ENCODE measurements around the gene CDH4.

Gene CDH4

GRCh38 chr20:61593516-61593915 is 341.5 kb downstream of the CDH4 start:
- DNase-seq = no peak

- DNase-seq = no peak
Observed at GRCh38 chr20:61594198-61594597, 342.1 kb downstream of the CDH4 start.

DNA sequence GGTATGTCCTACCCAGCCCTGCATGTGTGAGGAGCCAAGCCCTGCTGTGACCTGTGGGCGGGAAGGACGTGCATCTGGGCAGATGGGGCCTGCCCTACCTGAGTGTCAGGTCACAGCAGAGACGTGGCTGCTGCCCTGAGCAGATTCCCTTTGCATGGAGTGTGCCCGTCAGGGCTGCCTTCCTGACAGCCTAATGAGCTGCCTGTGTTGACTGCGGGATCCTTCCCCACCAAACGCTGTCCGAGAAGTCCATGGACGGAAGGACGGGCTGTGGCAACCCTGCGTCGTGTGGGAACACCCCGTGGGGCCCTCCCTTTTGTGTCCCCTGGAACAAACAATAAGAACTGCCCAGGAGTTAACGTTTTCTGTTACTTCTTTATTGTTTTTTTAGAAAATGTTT is 343.2 kb downstream of the CDH4 start:
- no peak for DNase-seq

DNA sequence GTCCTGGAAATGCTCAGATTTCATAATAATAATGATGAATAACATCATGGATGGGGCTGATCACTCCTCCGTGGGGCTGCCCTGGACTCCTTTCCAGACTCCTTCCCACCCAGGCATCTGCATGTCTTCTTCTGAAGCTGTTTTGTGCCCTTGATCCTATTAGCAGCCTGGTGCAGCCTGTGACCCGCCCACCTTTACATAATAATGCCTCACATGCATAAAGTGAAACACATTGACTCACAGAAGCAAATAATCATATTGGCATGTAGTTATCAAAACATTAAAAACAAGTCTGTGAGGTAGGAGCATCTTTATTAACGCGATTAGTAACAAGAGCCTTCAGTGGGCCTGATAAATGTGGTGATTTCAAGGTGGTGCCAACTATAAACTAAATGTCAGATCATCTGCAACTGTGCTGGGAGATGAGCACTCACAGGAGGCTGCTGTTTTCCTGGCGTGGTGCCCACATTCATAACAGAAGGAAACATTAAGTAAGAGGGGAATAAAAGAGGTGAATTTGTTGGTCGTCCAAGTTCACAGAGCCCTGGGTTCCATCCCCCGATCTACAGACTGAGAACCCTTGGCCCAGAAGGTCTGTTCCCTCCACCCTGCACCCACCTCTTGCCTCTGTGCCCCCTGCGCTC is 344.7 kb downstream of the CDH4 start:
- DNase-seq = no peak

GRCh38 chr20:61597996-61598395 is 345.9 kb downstream of the CDH4 start:
- no peak for DNase-seq

DNA sequence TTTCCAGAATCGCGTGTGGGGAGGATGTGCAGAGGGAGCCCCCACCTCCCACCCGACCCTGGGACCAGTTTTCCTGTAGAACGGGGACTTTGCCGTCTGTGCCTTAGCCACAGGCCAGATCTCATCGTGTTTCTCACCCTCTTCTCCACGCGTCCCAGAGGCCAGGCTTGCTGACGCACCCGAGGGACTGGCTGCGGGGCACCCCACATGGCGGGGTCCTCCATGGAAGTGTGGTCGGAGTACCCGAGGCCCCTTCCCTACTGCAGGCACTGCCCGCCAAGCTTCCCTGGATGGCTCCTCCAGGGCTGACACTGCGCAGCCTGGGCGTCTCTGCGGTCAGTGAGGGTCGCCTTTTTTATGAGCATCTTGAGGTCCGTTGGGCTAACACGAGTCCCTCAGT is 346.5 kb downstream of the CDH4 start:
- DNase-seq = no peak

DNA sequence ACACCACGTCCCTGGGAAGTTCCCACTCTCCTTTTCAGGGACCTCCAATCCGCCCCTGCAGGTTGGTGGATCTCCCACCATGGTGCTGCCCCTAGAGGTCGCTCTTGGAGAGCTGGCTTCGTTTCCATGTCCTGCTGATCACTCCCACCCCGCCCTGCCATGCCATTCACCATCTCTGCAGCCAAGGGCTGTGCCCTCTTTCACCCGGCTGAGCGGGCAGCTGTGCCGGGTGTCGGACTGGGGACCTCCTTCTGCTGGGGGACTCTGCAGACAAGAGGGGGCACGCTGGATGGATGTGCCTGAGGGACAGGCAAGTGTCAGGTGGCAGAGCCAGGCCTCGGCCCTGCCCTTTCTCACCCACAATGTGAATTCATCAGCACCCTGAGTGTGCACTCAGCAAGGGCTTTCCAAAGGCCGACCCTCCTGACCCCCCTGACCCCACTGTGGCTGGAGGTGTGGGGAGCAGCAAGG is 347.0 kb downstream of the CDH4 start:
- DNase-seq = no peak

DNA sequence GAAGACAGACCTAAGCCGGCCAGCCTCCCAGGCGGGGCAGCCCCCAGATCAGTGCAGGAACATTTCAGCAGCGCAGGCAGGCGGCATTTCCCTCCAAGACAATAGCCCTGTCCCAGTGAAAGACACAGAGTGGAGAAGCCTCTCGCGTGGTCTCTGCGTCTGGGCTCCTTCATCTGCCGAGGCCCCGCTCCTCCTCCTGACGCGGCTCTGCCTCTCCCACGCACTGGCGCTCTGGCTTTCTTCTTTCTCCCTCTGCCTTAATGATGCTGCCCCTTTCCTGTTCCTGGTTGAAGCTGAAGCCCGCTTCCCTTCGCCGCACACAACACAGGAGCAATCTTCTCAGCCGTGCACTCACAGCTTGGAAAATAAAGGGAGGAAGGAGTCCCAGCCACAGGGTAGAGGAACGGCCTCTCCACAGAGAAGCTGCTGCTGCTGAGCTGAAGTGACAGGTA is 347.5 kb downstream of the CDH4 start:
- DNase-seq = no peak

DNA sequence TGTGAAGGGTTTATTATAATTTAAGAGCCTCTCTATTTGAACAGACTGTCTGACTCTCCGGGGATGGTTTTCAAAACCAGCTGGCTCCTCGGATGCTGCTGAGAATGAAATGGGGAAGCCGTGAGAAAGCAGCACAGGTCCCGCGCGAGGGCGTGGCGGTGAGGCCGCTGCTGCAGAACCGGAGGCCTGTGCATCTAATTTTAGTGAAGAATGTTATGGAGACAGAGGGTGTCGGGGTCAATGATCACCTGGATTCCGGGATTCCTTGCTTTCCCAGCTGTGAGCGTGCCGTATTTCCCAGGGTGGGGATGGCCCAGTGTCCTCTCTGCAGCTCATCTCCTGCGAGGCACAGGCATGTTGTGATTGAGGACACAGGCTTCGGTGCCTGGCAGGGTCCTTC is 348.0 kb downstream of the CDH4 start:
- DNase-seq = no peak

DNA sequence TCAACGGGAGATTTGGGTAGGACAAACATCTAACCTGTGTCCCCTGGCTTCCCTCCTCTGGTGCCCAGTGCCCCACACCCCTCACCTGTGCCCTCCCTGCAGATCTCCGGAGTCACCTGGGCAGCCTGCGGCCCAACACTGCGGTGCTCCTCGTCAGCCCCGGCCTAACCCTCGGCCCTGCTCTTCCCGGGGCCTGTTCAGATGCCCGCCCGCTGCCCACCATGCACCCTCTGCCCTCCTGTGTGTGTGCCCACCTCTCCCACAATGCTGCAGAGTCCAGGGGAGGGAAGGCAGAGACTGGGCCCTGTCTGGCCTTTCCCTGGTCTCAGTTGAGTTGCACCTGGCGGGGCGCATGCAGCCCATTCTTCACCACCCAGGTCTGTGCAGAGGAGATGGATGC is 349.3 kb downstream of the CDH4 start:
- no peak for DNase-seq

DNA sequence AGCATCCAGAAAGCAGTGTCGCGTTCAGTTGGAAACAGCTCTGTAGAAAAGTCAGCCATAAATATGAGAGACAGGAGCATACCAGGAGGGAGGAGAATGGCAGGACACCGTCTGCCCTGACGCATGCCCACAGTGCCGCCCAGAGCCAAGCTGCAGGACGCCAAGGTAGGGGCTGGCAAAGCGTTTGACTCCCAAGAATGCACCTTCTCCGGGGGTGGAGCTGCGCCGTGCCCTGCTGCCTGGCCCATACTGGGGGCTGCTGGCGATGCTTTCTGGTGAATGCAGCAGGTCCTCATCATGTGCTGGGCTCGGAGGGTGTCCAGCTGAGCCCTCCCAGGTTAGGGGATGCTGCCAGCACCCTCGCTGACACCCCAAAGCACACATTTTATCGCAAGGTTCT is 349.8 kb downstream of the CDH4 start:
- DNase-seq = no peak

DNA sequence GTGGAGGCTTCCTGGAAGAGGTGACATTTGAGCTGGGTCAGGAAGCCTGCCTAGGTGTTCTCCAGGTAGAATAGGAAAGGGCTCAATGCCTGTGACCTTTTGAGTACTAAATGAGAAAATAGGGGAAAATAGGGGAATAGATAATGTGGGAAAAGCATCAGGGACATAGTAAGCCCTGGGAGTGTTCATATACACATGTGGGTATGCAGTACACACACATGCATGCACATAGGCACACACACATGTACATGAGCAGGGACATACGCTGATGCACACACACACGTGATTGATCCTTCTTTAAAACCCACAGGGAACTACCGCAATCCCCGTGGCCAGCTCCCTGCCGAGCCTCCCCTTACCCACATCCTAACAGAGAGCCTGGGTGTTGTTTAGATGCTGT is 351.7 kb downstream of the CDH4 start:
- DNase-seq = no peak

GRCh38 chr20:61604549-61604948 is 352.5 kb downstream of the CDH4 start:
- no peak for DNase-seq

- no peak for DNase-seq
Observed at GRCh38 chr20:61605283-61605682, 353.2 kb downstream of the CDH4 start.

GRCh38 chr20:61605862-61606557 is 353.9 kb downstream of the CDH4 start:
- no peak for DNase-seq

GRCh38 chr20:61608275-61609085 is 356.4 kb downstream of the CDH4 start:
- no peak for DNase-seq

- no peak for DNase-seq
Observed at GRCh38 chr20:61609461-61609860, 357.4 kb downstream of the CDH4 start.

DNA sequence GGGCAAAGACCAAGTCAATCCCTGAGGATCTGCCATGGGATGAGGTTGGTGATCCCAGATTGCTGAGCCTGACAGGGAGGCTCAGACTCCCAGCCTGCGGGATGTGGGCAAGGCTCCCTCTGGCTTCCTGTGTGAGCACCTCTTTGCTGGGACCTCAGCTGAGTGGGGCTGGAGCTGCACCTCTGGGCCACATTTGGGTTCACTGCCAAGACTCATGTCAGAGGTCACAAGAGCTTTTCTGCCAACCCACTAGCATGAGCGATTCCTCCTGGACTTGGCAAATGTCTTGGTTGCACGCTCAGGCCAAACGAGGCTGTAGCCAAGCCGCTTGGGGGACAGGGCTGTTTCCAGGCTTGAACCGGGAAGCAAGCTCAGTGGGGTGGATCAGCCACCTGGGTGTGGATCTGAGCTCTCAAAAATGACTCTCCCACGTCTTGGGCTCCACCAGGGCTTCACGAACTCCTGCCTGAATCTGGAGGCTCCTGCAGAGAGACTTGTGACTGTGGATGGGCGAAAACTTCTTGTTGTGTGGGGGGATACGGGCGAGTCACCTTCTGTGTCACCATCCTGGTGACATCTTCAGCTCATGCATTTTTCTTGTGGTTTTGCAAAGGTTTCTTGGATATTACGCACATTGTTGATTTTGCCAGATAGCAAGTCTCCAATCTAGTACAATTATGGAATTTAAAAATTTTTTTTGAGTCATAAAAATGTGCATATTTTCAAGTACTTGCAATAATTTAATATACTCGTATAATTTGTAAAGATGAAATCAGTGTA is 359.5 kb downstream of the CDH4 start:
- DNase-seq = no peak

DNA sequence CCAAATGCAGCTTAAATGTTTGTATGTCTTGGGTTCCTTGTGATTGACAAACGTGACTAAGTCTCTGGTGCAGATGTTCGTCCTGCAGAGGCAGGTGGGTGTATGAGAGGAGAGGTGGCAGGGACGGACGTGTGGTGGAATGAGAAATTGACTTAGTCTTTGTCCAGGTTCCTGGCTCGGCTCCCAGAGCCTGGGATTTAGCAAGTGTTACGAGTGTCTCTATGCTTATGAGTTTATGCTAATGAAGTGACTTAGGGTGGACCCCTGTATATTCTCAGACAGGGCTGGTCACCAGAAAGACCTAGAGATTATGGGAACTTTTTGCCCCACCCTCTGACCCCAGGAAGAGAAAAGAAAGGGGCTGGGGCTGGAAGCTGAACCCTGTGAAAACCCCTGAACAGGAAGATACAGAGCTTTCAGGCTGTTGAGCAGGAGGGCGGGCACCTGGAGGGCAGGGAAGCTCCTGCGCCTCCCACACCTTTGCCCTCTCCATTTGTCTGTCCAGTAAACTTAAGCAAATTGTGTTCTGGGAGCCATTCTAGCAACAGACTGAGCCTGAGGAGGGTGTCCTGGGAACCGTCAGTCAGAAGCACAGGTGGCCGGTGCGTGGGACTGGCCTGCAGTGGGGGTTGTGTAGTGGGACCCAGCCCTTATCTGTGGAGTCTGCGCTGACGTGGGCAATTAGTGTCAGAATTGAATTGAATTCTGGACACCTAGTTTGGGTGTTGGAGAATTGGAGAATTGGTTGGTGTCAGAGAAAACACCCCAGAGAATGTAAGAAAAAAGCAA is 362.1 kb downstream of the CDH4 start:
- no peak for DNase-seq

- no peak for DNase-seq
Observed at GRCh38 chr20:61614706-61615100, 362.6 kb downstream of the CDH4 start.

DNA sequence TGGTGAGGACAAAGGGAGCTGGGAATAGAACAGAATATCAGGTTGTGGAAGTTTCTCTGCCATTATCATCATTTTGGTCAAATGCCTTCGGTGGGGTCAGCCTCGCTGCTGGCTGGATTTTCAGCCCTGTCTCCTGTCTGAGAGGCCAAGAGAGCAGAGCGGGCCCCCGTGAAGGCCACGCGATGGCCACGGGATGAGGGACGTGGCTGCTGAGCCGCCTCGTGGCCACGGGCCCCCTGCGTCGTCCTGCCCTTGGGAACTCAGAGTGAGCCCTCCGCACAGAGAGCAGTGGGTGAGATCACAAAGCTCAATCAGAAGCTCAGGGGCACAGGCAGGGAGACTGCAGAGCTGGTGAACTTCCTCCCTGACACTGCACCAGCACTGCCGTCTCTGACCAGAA is 363.7 kb downstream of the CDH4 start:
- no peak for DNase-seq

DNA sequence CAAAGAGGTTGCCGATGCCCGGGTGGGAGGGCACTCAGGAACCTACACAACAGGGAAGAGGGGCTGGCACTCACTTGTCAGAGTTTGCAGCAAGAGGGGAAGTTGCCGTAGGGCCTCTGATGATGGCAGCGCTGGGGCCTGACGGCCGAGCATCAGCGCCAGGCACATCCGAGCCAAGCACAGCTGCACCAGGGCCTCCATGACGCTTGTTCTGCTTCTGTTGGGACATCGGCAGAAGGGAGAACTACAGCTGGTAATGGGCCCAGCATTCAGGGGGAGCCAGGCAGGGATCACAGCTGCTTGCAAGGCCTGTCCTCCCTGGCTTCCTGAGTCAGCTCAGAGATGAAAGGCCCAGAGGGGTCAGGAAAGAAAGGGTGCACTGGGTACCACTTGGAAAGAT is 367.7 kb downstream of the CDH4 start:
- no peak for DNase-seq

All from T-helper 9 cell (primary cell).